Lung (tissue), 12 donors: ENCODE data around the gene MESP2. TPM values are rescaled to one million over a fixed set of nuclear protein-coding genes. Genes with fewer than 3 reads are reported as not detected.
A peak's percentile ranks its signal among the peaks of the same experiment; 100 is the strongest.

ENCODE experiments used
- ATAC-seq: fragments of 200-7000 bp; cut with Tn5 transposase; one replicate; pipeline ENCODE4 v1.9.1; 2020; ENCODE audit warnings: moderate number of reproducible peaks; ENCODE audit not compliant: insufficient read depth, low FRiP score
- DNase-seq, 3 donors: peaks; one replicate each; pipeline ENCODE4 v3.0.0-alpha.2; 2013 to 2017
- H3K27ac ChIP-seq, 2 donors: one replicate each; pipeline ENCODE4 v1.5.1; 2013; ENCODE audit warnings: mild to moderate bottlenecking in 2 of 2, moderate library complexity in 2 of 2, control low read depth in 1 of 2, inconsistent platforms in 1 of 2, low read depth in 1 of 2, low read length in 1 of 2
- H3K27me3 ChIP-seq, 3 donors: one replicate each; pipeline ENCODE4 v1.5.1; 2013; ENCODE audit warnings: low read length in 2 of 3; ENCODE audit not compliant: control insufficient read depth in 3 of 3, insufficient read depth in 3 of 3
- H3K36me3 ChIP-seq, 4 donors: one replicate each; pipeline ENCODE4 v1.5.1; 2013; ENCODE audit warnings: low read length in 4 of 4, mild to moderate bottlenecking in 1 of 4, moderate library complexity in 1 of 4; ENCODE audit not compliant: control insufficient read depth in 4 of 4, insufficient read depth in 4 of 4
- H3K4me1 ChIP-seq, 5 donors: one replicate each; pipeline ENCODE4 v1.5.1; 2013; ENCODE audit warnings: low read length in 5 of 5, mild to moderate bottlenecking in 2 of 5, moderate library complexity in 1 of 5; ENCODE audit not compliant: control insufficient read depth in 5 of 5, insufficient read depth in 5 of 5
- H3K4me3 ChIP-seq: one replicate; pipeline ENCODE4 v1.5.1; 2013; ENCODE audit warnings: mild to moderate bottlenecking, control low read depth, moderate library complexity
- H3K9ac ChIP-seq, 2 donors: one replicate each; pipeline ENCODE4 v1.5.1; 2013; ENCODE audit warnings: low read length in 2 of 2, control low read depth in 1 of 2; ENCODE audit not compliant: insufficient read depth in 1 of 2
- H3K9me3 ChIP-seq, 4 donors: one replicate each; pipeline ENCODE4 v1.5.1; 2013; ENCODE audit warnings: low read length in 3 of 4, mild to moderate bottlenecking in 1 of 4, moderate library complexity in 1 of 4; ENCODE audit not compliant: control insufficient read depth in 4 of 4, insufficient read depth in 3 of 4
- CTCF ChIP-seq: IDR thresholded peaks from 2 replicates; pipeline ENCODE4 v1.5.1; 2012; ENCODE audit warnings: mild to moderate bottlenecking; ENCODE audit errors: control extremely low read depth, extremely low read depth
- WGBS, 2 donors: extraction: QIAGEN DNeasy Blood & Tissue Kit; methylation state at CpG; one replicate each; pipeline ENCODE4 v1.1.7; 2013; 5-methylcytosine and 5-hydroxymethylcytosine counted together
- polyA plus RNA-seq, 2 donors: library from polyadenylated mRNA; stranded (reverse); fragments of 200-250 nt; gene quantifications; one replicate each; pipeline ENCODE4 v1.2.1, GENCODE V29; 2013
- total RNA-seq, 2 donors: library from RNA; depleted of rRNA in 1 of 2; stranded (reverse); fragments of >200 nt in 1 of 2; gene quantifications; one replicate each; pipeline ENCODE4 v1.2.1, GENCODE V29; 2014 to 2021
- donor health status: control.
- donor health status: control.
- donor health status: Bipolar disorder and iron deficiency.
- donor health status: healthy.
- donor health status: DM: yes; HTN: yes; CAD: no.

MESP2 gene
- total and polyA plus RNA-seq, 4 donors = 0.17 to 0.71 (median 0.55) TPM; not detected in 1

- H3K9me3 ChIP-seq = no peaks in the 10 kb centered on the region
- no peak overlapping the region for H3K4me3 ChIP-seq
- H3K27ac ChIP-seq = no peak overlapping the region
- no peak for TF ChIP-seq CTCF
- 95 to 96% methylated on average over 6 of the region's 6 CpGs for WGBS, 2 donors
- ATAC-seq (no peak), DNase-seq (no peak)
- no peak overlapping the region for H3K9ac ChIP-seq
- H3K36me3 ChIP-seq = peaks cover 0 to 2% (median 0%) of the 10 kb centered on the region in 4 donors
- H3K4me1 ChIP-seq = peaks cover 0 to 6% (median 0%) of the 10 kb centered on the region in 5 donors
- H3K27me3 ChIP-seq = no peaks in the 10 kb centered on the region
Observed at GRCh38 chr15:89807689-89808088, 31.6 kb downstream of the MESP2 start.

- no peak for TF ChIP-seq CTCF
- Histone ChIP-seq H3K4me3 (no peak overlapping the region), H3K36me3 (peaks cover 0 to 2% (median 0%) of the 10 kb centered on the region in 4 donors), H3K27ac (no peak overlapping the region), H3K27me3 (peaks cover 0 to 4% (median 0%) of the 10 kb centered on the region in 3 donors), H3K9ac (no peak overlapping the region), H3K9me3 (no peaks in the 10 kb centered on the region), H3K4me1 (peaks cover 0 to 6% (median 0%) of the 10 kb centered on the region in 5 donors)
- DNase-seq (no peak), ATAC-seq (no peak)
- 87 to 89% methylated on average over 10 of the region's 10 CpGs for WGBS, 2 donors
Observed at GRCh38 chr15:89808160-89808870, 32.2 kb downstream of the MESP2 start.

- ATAC-seq (no peak), DNase-seq (peak in 2 of 3 donors; percentile 11 to 54)
- 84 to 86% methylated on average over 8 of the region's 8 CpGs for WGBS, 2 donors
- Histone ChIP-seq H3K9ac (no peak overlapping the region), H3K4me3 (no peak overlapping the region), H3K4me1 (peaks cover 0 to 6% (median 0%) of the 10 kb centered on the region in 5 donors), H3K9me3 (no peaks in the 10 kb centered on the region), H3K36me3 (peaks cover 0 to 2% (median 0%) of the 10 kb centered on the region in 4 donors), H3K27ac (no peak overlapping the region), H3K27me3 (peaks cover 0 to 13% (median 2%) of the 10 kb centered on the region in 3 donors)
- no peak for TF ChIP-seq CTCF
Observed at GRCh38 chr15:89809093-89809786, 33.1 kb downstream of the MESP2 start.
